BLaER1 treated with 17β-estradiol and CSF1 and Interleukin-3, amounts not matched to agents 10 nM and 100 nM (cell line): ENCODE results near the gene POM121.
"Not testable (repeated sequence)": the region's sequence is repeated elsewhere in the genome, so short reads cannot be mapped to it uniquely, and the experiment has no call there.

Experiments used
- H3K27ac ChIP-seq, 11 experiments: shearing (Covaris generic); formaldehyde crosslinking; 2 replicates each; pipeline ENCODE4 v1.8.1; 2022
- H3K27me3 ChIP-seq, 11 experiments: shearing (Covaris generic); formaldehyde crosslinking; 2 replicates each; pipeline ENCODE4 v1.8.1; 2022
- H3K36me3 ChIP-seq, 11 experiments: shearing (Covaris generic); formaldehyde crosslinking; 2 replicates each; pipeline ENCODE4 v1.8.1; 2022
- H3K4me1 ChIP-seq, 10 experiments: shearing (Covaris generic); formaldehyde crosslinking; 2 replicates each; pipeline ENCODE4 v1.8.1; 2022
- H3K4me2 ChIP-seq, 11 experiments: shearing (Covaris generic); formaldehyde crosslinking; 2 replicates each; pipeline ENCODE4 v1.8.1; 2022
- H3K4me3 ChIP-seq, 10 experiments: shearing (Covaris generic); formaldehyde crosslinking; 2 replicates each; pipeline ENCODE4 v1.8.1; 2022
- H3K9ac ChIP-seq, 11 experiments: shearing (Covaris generic); formaldehyde crosslinking; 2 replicates each; pipeline ENCODE4 v1.8.1; 2022
- H3K9me3 ChIP-seq, 11 experiments: shearing (Covaris generic); formaldehyde crosslinking; replicated peaks in 1 of 11; 2 replicates each; pipeline ENCODE4 v1.8.1; 2022
- H4K20me1 ChIP-seq, 11 experiments: shearing (Covaris generic); formaldehyde crosslinking; 2 replicates each; pipeline ENCODE4 v1.8.1; 2022
- Cebpa-rat ChIP-seq, 11 experiments: shearing (Covaris generic); IDR thresholded peaks; 2 replicates each; pipeline ENCODE4 v1.8.1; 2022

Gene POM121

GRCh38 chr7:72919256-72919775, 5.6 kb upstream of the POM121 start:
- peaks cover 45 to 82% (median 59%) of the 10 kb centered on the region in 11 experiments for H3K36me3 ChIP-seq

GRCh38 chr7:72924386-72924732, 536 bp upstream of the POM121 start:
- peak overlapping the region; percentile 79 to 96 (median 89) for H3K4me3 ChIP-seq
- no peak for TF ChIP-seq Cebpa-rat (IDR thresholded peaks at IDR 0.05)
- peaks cover 48 to 66% (median 57%) of the 10 kb centered on the region in 11 experiments for H3K36me3 ChIP-seq
- no peaks in the 10 kb centered on the region for H3K9me3 ChIP-seq
- peaks cover 0 to 75% (median 21%) of the 10 kb centered on the region in 11 experiments; a peak in 18 of 22 replicates for H4K20me1 ChIP-seq
- peak overlapping the region; percentile 90 to 97 (median 95) for H3K9ac ChIP-seq
- peak overlapping the region; percentile 75 to 94 (median 89) for H3K4me2 ChIP-seq
- H3K27ac ChIP-seq, result peak overlapping the region; percentile 79 to 95 (median 92)
- H3K27me3 ChIP-seq, result no peaks in the 10 kb centered on the region
- H3K4me1 ChIP-seq, result peaks cover 15 to 23% (median 17%) of the 10 kb centered on the region in 10 experiments

More at GRCh38 chr7:72919256-72919775, 5.6 kb upstream of the POM121 start:
- no peaks in the 10 kb centered on the region for H3K9me3 ChIP-seq
- peak overlapping the region in 2 of 11 experiments; percentile 11 to 29; a peak in 1 of 22 replicates for H3K9ac ChIP-seq
- H3K4me3 ChIP-seq, result no peak overlapping the region
- no peak overlapping the region for H3K4me2 ChIP-seq
- peaks cover 15 to 82% (median 54%) of the 10 kb centered on the region in 11 experiments; a peak in 20 of 22 replicates for H4K20me1 ChIP-seq
- no peaks in the 10 kb centered on the region for H3K27me3 ChIP-seq
- H3K27ac ChIP-seq, result no peak overlapping the region
- peaks cover 7 to 11% (median 7%) of the 10 kb centered on the region in 10 experiments for H3K4me1 ChIP-seq
- no peak for TF ChIP-seq Cebpa-rat (IDR thresholded peaks at IDR 0.05)

GRCh38 chr7:72925546-72926120, 738 bp downstream of the POM121 start:
- H3K4me2 ChIP-seq, result peak overlapping the region; percentile 75 to 95 (median 91)
- peaks cover 51 to 66% (median 57%) of the 10 kb centered on the region in 11 experiments for H3K36me3 ChIP-seq
- H4K20me1 ChIP-seq, result peaks cover 0 to 63% (median 19%) of the 10 kb centered on the region in 11 experiments; a peak in 16 of 22 replicates

DNA sequence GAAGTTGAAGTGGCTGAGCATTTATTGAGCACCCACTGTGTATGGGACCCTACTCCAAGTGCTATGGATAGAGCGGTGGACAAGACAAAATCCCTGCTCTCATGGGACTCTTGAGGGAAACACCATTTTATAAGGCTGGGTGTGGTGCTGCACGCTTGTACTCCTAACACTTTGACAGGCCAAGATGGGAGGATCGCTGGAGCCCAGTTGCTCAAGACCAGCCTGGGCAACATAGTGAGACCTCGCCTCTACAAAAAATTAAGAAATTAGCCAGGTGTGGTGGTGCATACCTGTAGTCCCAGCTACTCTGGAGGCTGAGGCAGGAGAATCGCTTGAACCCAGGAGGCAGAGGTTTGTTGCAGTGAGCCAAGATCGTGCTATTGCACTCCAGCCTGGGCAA, 2.9 kb downstream of the POM121 start:
- Histone ChIP-seq H4K20me1 (peaks cover 0 to 44% (median 17%) of the 10 kb centered on the region in 11 experiments; a peak in 16 of 22 replicates), H3K36me3 (peaks cover 53 to 66% (median 59%) of the 10 kb centered on the region in 11 experiments), H3K4me1 (peaks cover 15 to 23% (median 17%) of the 10 kb centered on the region in 10 experiments)
- not testable (repeated sequence) for H3K4me2 ChIP-seq, H3K27ac ChIP-seq, H3K9ac ChIP-seq, H3K27me3 ChIP-seq, H3K4me3 ChIP-seq, H3K9me3 ChIP-seq

More at GRCh38 chr7:72925546-72926120, 738 bp downstream of the POM121 start:
- peak overlapping the region; percentile 90 to 97 (median 95) for H3K9ac ChIP-seq
- H3K27me3 ChIP-seq, result no peaks in the 10 kb centered on the region
- no peaks in the 10 kb centered on the region for H3K9me3 ChIP-seq
- peaks cover 15 to 23% (median 17%) of the 10 kb centered on the region in 10 experiments for H3K4me1 ChIP-seq
- no peak for TF ChIP-seq Cebpa-rat (IDR thresholded peaks at IDR 0.05)
- H3K4me3 ChIP-seq, result peak overlapping the region; percentile 79 to 96 (median 89)
- H3K27ac ChIP-seq, result peak overlapping the region; percentile 79 to 95 (median 92)

DNA sequence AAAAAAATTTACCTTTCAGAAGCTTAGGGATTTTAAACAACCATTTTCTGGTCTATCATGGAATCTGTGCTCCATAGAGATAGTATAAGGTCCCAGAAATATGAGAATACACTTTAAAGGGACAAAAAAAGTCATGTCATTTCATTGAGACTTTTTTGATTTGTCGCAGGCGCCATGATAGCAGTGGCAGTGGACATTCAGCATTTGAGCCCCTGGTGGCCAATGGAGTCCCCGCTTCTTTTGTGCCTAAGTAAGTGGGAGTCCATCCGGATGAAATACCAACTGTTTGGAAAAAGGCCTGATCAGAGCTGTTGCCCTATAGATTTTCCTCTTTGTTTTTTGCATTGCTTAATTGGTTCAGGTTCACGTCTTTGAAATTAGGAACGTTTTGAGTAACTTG, 3.3 kb downstream of the POM121 start:
- not testable (repeated sequence) for H3K9ac ChIP-seq, H3K4me2 ChIP-seq, H3K4me3 ChIP-seq, H3K27ac ChIP-seq, H3K9me3 ChIP-seq, H3K27me3 ChIP-seq
- Histone ChIP-seq H3K36me3 (peaks cover 53 to 67% (median 63%) of the 10 kb centered on the region in 11 experiments), H4K20me1 (peaks cover 0 to 44% (median 17%) of the 10 kb centered on the region in 11 experiments; a peak in 16 of 22 replicates), H3K4me1 (peaks cover 15 to 23% (median 17%) of the 10 kb centered on the region in 10 experiments)

- not testable (repeated sequence) for H3K4me3 ChIP-seq, H3K27me3 ChIP-seq, H3K9me3 ChIP-seq, H3K9ac ChIP-seq, H3K27ac ChIP-seq, H3K4me2 ChIP-seq
- Histone ChIP-seq H4K20me1 (peaks cover 0 to 41% (median 26%) of the 10 kb centered on the region in 11 experiments; a peak in 16 of 22 replicates), H3K4me1 (peaks cover 11 to 12% (median 11%) of the 10 kb centered on the region in 10 experiments), H3K36me3 (peaks cover 20 to 39% (median 28%) of the 10 kb centered on the region in 11 experiments)
Observed at GRCh38 chr7:72942022-72942705, 17.3 kb downstream of the POM121 start.

DNA sequence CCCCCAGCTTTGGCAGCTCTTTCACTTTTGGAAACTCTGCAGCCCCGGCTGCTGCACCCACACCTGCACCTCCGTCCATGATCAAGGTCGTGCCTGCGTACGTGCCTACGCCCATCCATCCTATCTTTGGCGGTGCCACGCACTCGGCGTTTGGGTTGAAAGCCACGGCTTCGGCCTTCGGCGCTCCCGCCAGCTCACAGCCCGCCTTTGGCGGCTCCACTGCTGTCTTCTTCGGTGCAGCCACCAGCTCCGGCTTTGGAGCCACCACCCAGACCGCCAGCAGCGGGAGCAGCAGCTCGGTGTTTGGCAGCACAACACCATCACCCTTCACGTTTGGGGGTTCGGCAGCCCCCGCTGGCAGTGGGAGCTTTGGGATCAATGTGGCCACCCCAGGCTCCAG, 18.1 kb downstream of the POM121 start:
- Histone ChIP-seq H3K36me3 (peaks cover 20 to 40% (median 28%) of the 10 kb centered on the region in 11 experiments), H4K20me1 (peaks cover 0 to 37% (median 22%) of the 10 kb centered on the region in 11 experiments; a peak in 16 of 22 replicates)
- not testable (repeated sequence) for H3K9me3 ChIP-seq, H3K9ac ChIP-seq, H3K27me3 ChIP-seq, H3K4me1 ChIP-seq, H3K4me2 ChIP-seq, H3K27ac ChIP-seq, H3K4me3 ChIP-seq

- not testable (repeated sequence) for H3K27ac ChIP-seq, H3K27me3 ChIP-seq, H3K9ac ChIP-seq, H3K4me3 ChIP-seq, H3K9me3 ChIP-seq, H3K4me2 ChIP-seq, H3K4me1 ChIP-seq
- Histone ChIP-seq H4K20me1 (peaks cover 0 to 43% (median 20%) of the 10 kb centered on the region in 11 experiments; a peak in 14 of 22 replicates), H3K36me3 (peaks cover 15 to 41% (median 24%) of the 10 kb centered on the region in 11 experiments; a peak in 17 of 22 replicates)
Observed at GRCh38 chr7:72944937-72945336, 20.0 kb downstream of the POM121 start.

DNA sequence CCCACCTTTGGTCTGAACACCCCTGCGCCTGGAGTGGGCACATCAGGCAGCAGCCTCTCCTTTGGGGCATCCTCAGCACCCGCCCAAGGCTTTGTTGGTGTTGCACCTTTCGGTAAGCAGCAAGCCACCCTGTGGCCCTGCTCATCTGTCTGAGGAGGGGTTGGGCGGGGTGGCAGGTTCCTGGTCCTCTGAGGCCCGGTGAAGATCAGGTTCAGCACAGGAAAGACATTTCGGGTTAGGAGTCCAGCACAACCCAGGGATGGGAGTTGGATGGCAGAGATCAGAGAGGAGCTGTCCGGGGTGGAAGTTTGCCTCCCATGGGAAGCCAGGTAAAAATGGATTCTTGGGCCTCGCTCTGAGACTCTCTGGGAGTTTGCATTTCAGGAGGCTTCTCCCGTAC, 20.7 kb downstream of the POM121 start:
- not testable (repeated sequence) for H3K4me3 ChIP-seq, H3K4me2 ChIP-seq, H3K9me3 ChIP-seq, H3K27ac ChIP-seq, H3K27me3 ChIP-seq, H3K4me1 ChIP-seq, H3K9ac ChIP-seq
- peaks cover 15 to 41% (median 24%) of the 10 kb centered on the region in 11 experiments; a peak in 17 of 22 replicates for H3K36me3 ChIP-seq
- H4K20me1 ChIP-seq, result peaks cover 0 to 43% (median 20%) of the 10 kb centered on the region in 11 experiments; a peak in 14 of 22 replicates

DNA sequence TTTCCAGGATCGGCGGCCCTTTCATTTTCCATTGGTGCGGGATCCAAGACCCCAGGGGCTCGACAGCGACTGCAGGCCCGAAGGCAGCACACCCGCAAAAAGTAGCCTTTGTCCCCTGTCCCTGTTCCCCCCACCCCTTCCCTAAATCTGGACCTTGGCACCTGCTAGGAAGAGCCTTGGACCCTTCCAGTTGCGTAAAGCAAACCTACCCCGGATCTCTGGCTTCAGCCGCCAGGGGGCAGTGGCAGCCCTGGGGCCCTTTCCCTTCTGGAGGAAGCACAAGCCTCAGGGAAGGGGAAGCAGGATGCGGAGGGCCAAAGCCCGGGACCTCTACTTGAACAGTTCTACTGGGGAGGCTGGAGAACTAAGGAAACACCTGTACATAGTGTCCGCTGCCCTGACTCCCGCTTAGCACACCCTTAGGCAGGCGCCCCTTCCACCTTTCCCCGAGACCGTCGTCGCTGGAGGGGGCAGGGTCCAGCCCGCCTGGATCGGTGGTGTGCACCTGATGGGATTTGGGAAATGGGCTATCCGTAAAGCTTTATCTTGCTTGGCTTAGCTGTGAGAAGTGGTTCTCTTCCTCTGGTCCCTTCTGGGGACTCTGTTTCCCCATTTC, 21.3 kb downstream of the POM121 start:
- H3K27ac ChIP-seq, H3K4me2 ChIP-seq, H3K4me1 ChIP-seq, H3K9me3 ChIP-seq, H3K4me3 ChIP-seq, H3K27me3 ChIP-seq, H3K9ac ChIP-seq: not testable (repeated sequence)
- Histone ChIP-seq H3K36me3 (peaks cover 15 to 41% (median 24%) of the 10 kb centered on the region in 11 experiments; a peak in 17 of 22 replicates), H4K20me1 (peaks cover 0 to 43% (median 20%) of the 10 kb centered on the region in 11 experiments; a peak in 14 of 22 replicates)

GRCh38 chr7:72948714-72949113, 23.8 kb downstream of the POM121 start:
- H3K27ac ChIP-seq, H3K4me1 ChIP-seq, H3K4me2 ChIP-seq, H3K4me3 ChIP-seq, H3K9me3 ChIP-seq, H3K27me3 ChIP-seq, H3K9ac ChIP-seq: not testable (repeated sequence)
- H3K36me3 ChIP-seq, result peaks cover 14 to 35% (median 23%) of the 10 kb centered on the region in 11 experiments; a peak in 17 of 22 replicates
- peaks cover 0 to 43% (median 20%) of the 10 kb centered on the region in 11 experiments; a peak in 14 of 22 replicates for H4K20me1 ChIP-seq

GRCh38 chr7:72949276-72949675, 24.4 kb downstream of the POM121 start:
- Histone ChIP-seq H4K20me1 (peaks cover 0 to 43% (median 20%) of the 10 kb centered on the region in 11 experiments; a peak in 14 of 22 replicates), H3K36me3 (peaks cover 14 to 35% (median 23%) of the 10 kb centered on the region in 11 experiments; a peak in 17 of 22 replicates)
- not testable (repeated sequence) for H3K4me3 ChIP-seq, H3K9me3 ChIP-seq, H3K4me2 ChIP-seq, H3K27ac ChIP-seq, H3K4me1 ChIP-seq, H3K9ac ChIP-seq, H3K27me3 ChIP-seq
